Inferior parietal cortex (tissue), 1 donor: Measurements from ENCODE around the gene TEX264.
"Not testable (repeated sequence)": the region's sequence is repeated elsewhere in the genome, so short reads cannot be mapped to it uniquely, and the experiment has no call there.

Experiments
- DNase-seq: peaks from one replicate; pipeline ENCODE4 v3.0.0-alpha.2; 2016; ENCODE audit errors: extremely low spot score

Gene TEX264

DNA sequence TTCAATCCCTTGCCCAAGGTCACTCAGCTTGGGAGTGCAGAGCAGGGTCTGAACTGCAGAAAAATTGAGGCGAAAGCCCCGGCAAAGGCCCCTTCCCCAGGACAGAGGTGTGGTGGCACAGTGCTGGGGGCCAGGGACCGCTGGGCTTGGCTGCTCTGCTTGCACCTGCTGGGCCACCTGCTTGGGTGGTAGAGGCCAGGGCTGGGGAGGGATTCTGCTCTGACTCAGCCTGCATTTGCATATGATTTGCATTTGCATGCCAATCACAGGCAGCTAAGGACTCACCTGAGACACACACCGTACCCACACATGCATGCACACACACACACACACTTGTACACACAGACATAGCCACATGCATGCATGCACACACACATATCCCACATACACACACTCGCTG is 45.8 kb downstream of the TEX264 start:
- DNase-seq: no peak

DNA sequence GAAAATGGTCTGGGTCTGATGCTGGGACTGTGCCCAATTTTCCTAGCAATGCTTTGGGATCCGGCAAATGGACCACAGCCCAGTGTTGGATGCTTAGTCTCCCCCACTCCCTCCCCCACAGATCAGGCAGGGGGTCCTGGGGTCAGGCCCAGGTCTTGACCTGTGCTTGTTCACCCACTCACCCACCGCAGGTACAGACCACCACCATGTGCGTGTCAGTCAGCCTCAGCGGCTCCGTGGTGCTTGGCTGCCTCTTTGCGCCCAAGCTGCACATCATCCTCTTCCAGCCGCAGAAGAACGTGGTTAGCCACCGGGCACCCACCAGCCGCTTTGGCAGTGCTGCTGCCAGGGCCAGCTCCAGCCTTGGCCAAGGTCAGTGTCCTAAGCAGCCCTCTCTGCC is 46.4 kb downstream of the TEX264 start:
- no peak for DNase-seq

DNA sequence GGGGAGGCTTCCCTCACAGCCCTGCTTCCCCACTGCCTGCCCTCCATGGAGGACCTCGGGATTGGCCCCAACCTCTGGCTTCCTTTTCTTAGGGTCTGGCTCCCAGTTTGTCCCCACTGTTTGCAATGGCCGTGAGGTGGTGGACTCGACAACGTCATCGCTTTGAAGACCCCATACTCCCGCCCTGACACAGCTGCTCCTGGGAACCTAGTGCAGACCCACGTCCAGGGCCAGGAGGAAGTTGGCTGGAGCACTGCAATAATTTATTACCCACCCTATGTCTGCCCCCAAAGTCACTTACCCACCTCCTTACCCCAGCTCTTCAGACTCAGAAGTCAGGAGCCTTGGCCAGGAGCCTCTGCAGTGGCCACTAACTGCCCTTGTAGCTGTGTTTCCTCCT is 46.9 kb downstream of the TEX264 start:
- DNase-seq: no peak

DNA sequence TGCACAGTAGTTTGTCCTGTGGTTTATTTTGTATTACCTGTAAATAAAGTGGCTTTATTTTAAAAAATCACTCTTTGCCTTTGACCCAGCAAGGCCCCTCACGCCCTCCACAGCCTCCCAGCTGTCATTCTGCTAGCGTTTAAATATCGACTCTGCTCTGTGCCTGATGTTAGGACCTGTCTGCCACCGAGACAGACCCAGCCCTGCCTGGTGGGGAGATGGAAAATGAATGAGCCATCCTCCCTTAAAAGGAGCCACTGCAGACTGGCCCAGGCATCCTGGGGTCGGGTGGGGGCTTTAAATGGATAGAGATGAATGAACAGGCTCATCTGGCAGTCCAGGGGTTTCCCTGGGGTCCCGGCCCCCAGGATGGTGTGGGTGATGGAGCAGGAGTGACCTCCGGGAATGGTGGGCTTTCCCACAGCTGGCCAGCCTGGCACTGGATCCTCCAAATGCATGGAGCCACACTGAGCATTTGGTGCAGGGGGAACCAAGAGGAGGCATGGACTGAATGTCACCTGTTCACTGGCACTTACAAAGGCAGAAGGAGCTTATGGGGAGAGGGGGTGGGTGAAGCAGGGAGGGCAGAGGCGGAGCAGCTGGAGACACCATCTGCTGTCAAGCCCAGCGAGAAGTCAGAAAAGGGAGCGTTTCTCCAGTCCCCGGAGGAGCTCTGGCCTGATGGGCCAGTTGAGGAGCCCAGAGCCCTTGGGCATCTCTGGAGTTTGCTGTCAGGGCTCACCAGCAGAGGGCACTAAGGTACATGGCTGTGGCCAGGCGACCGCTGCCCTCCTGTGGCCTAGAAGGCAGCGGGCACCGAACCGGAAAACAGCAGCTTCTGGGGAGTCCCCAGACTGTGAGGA is 47.7 kb downstream of the TEX264 start:
- DNase-seq: peak; percentile 37

DNA sequence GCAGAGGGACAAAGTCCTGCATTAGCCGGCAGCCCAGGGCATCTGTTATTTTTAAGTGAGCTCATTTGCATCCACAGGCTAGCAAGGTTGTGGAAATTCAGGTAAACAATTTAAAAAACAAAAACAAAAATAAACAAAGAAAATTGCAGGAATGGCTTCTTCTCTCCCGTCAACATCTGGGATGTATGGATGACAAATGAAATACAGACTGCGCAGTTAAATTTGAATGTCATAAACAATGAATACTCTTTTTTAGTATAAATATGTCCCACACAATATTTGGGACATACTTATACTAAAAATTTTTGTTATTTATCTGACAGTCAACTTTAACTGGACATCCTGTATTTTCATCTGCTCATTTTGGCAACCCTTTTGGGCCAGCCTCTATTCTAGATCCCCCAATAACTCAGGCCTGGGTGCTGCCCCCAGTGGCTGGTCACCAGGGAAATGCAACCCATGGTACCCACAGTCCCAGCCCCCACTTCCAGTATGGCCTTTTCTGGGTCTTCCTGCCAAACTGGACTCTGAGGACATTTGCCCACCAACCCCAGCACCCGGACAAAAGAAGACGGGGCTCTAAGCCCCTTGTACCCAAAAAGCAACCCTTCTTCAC is 48.5 kb downstream of the TEX264 start:
- DNase-seq: no peak

DNA sequence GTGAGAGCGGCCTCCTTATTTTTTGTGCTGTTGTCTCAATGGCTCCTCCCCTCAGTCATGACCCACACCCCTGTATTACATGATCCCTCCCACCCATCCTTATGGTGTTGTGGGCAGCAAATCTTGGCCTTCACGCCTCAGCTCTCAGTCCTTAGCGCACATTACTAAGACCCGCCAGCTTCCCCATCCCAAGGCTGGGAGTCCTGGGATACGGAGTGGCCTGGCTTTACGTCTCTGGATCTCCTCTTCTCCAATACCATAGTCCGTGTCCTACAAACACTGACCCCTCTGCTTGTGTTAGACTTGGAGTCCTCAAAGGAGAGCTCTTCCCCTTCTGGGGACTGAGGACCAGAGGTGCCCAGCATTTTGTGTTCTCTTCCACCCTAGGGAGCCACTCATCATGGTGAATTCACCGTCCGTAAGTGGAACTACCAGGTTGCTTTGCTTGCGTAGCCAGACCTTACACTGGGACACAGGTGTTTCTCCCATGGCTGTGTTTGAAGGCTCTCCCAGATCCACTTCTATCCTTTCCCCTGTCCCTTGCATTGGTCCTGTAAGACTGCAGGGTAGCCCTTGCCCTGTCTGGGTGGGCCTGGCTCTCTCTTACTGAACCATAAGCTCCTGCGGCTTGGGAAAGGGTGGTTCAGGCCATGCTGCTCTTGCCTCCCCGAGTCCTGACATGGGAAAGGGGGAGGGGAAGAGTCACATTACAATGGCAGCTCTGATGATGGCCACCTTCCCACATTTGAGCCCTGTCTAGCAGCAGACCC is 49.4 kb downstream of the TEX264 start:
- DNase-seq: no peak

DNA sequence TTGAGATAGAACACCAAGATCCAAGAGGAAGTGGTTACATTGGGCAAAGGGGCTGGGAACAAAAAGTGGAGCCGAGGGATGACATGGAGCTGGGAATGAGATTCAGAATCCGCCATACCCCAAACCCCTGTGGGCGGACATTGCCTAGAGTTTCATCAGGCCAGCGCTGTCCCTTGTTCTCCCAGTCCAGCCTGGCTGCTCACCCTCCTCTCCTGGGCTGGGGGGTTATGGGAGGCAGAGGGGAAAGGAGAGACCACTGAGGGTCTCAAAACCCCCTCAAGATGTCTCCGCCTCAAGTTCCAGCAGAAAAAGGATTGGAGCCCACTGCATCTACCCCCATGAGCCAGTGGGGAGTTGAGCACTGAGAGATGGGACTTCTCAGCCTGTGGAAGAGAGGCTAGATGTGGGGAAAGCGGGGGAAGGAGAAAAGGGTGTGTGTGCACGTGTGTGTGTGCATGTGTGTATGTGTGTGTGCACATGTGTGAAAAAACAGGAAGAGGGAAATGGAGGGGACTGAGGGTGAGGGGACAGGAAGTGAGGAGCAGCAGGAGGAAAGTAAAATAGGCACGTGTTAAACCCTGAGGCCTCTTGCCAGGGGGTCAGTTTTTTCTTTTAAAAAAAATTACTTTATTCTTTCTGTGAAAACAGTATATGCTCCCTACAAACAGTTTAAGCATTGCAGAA is 50.2 kb downstream of the TEX264 start:
- no peak for DNase-seq

DNA sequence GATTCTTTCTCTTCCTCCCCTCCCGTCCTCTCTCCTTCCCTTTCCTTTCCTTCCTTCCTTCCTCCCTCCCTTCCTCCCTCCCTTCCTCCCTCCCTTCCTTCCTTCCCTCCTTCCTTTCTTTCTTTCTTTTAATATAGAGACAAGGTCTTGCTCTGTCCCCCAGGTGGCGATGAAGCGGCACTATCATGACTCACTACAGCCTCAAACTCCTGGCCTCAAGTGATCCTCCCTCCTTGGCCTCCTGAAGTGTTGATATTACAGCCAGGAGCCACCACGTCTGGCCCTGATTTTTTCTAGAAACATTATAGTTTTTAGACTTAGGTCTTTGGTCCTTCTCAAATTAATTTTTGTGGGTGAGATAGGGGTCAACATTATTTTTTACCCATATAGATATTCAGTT is 51.3 kb downstream of the TEX264 start:
- no peak for DNase-seq

DNA sequence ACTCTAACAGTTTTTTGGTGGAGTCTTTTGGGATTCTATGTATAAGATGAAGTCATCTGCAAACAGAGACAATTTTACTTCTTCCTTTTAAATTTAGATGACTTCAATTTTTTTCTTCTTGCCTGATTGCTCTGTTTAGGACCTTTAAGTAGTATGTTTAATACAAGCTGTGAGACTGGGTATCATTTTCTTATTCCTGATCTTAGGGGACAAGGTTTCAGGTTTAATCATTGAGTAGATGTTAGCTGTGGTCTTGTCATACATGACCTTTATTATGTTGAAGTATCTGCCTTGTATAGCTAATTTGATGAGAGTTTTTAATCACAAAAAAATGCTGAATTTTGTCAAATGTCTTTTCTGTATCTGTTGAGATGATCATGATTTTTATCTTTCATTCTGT is 56.4 kb downstream of the TEX264 start:
- DNase-seq: no peak

DNA sequence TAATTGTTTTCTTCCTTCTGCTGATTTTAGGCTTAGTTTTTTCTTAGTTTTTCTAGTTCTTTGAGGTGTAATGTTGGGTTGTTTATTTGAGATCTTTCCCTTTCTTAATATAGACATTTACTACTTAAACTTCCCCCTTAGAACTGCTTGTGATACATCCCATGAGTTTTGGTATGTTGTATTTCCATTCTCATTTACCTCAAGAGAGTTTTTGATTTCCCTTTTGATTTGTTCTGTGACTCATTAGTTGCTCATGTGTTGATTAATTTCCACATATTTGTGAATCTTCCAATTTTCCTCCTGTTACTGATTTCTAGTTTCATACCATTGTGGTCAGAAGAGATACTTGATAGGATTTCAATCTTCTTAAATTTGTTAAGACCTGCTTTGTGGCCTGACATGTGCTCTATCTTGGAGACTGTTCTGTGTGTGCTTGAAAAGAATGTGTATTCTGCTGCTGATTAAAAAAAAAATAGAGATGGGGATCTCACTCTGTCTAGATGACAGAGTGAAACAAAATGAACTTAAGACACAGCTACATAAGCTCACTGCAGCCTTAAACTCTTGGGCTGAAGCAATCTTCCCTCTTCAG is 58.1 kb downstream of the TEX264 start:
- DNase-seq: no peak

DNA sequence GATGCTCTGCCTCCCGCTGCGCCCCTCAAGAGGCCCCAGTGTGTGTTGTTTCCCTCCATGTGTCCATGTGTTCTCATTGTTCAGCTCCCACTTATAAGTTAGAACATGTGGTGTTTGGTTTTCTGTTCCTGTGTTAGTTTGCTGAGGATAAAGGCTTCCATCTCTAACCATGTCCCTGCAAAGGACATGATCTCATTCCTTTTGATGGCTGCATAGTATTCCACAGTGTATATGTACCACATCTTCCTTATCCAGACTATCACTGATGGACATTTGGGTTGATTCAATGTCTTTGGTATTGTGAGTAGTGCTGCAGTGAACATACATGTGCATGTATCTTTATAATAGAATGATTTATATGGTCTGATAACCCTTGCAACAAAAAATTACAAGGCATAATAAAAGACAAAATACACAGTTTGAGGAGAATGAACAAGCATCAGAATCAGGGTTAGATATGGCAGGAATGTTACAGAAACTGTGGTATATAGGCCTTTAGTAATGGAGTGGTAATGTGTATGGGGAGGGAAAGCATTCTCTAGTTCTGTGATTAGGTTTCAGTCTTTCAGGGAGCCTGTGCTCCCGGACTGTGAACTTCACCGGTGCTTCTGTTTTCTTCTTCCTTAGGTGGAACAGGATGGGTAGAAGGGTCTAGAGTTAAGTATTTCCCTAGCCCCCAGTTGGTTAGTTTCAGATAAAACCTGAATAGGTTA is 63.0 kb downstream of the TEX264 start:
- DNase-seq: no peak

DNA sequence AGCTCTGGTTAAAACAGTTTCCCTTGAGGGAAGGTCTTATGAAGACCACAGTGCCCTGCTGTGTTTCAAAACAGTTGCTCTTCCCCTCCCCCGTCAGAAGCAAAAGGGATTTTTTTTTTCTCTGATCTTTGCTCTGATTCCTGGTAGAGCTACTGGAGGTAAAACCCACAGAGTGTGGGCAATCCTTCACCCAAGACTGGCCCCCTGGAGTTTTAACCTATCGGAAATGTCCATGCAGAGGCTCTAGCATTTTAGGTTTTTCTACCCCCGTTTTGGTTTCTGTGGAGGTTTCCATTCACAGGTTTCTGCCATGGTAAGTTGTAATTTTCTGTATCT is 63.5 kb downstream of the TEX264 start:
- no peak for DNase-seq

DNA sequence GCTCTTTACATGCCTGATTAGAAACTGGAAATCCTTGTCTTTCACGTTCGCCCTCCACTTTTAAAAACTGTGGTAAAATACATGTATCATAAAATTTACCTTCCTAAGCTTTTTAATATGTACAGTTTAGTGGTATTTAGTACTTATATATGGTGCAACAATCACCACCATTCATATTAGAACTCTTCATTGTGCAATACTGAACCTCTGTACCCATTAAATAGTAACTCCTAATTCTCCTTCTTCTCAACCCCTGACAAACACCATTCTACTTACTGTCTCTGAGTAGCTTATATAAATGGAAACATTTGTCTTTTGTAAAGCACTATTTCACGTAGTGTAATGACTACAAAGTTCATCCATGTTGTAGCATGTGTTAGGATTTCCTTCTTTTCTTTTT is 64.0 kb downstream of the TEX264 start:
- DNase-seq: no peak

DNA sequence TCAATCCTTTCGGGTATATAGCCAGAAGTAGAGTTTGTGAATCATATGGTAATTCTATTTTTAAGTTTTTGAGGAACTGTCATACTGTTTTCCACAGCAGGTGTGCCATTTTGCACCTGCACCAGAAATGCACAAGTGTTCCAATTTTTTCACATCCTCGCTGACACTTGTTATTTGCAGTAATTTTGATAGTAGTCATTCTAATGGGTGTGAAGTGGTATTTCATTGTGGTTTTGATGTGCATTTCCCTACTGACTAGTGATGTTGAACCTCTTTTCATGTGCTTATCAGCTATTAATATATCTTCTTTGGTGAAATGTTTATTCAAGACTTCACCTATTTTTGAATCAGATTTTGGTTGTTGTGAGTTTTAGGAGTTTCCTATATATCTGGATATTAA is 64.9 kb downstream of the TEX264 start:
- DNase-seq: no peak

DNA sequence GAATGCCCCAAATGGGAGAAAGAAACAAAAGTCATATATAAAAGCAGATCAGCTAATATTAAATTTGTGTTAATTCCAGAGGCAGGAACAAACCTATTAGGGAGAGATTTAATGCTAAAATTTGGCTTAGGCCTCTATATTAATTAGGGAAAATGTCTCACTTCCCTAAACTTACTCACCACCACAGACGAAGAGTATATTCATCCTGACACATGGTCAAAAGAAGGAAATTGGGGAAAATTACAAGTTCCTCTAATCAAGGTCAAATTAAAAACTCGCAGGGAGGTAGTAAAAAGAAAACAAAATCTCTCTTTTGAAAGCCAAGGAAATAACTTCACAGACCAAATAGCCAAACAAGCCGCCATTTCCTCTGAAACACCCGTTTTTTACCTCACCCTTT is 68.1 kb downstream of the TEX264 start:
- no peak for DNase-seq

DNA sequence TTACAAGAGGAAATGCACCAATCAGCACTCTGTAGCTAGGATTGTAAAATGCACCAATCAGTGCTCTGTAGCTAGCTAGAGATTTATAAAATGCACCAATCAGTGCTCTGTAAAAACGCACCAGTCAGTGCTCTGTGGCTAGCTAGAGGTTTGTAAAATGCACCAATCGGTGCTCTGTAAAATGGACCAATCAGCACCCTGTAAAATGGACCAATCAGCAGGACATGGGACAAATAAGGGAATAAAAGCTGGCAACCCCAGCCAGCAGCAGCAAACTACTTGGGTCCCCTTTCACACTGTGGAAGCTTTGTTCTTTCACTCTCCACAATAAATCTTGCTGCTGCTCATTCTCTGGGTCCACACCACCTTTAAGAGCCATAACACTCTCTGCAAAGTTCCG is 71.3 kb downstream of the TEX264 start:
- not testable (repeated sequence) for DNase-seq

DNA sequence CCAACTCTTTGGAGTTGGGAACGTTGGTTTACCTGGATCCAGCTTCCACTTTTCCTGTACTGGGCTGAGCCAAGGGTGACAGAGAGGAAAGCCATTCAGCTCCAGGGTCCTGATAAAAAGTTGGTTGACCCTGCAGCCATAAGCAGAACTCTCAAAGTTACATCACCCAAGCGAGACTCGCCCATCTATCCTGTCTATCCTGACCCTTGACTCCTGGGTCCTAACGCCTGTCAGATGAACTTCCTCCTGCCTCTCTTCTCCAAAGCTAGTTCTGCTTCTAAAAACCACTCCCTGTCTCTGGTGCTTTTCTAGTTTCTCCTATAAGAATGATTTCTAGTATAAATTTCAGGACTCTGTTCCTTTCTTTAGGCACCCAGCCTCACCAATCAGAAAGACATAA is 71.9 kb downstream of the TEX264 start:
- DNase-seq: not testable (repeated sequence)

DNA sequence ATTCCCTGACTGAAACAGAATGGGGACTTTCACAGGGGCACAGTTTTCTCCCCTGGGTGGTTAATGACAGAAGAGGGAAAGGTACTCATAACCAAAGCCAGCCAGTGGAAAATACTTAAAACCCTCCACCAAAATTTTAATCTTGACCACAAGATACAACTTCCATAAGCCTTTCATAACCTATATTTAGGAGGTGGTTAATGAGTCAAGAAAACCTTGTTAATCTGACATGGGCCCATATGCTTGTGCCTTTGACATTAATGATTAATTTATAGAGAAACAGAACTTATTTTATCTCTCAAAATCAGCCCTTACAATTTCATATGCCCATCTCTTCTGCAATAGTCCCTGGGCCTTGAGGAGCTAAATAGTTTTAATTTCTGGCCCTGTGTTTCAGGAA is 76.8 kb downstream of the TEX264 start:
- no peak for DNase-seq

DNA sequence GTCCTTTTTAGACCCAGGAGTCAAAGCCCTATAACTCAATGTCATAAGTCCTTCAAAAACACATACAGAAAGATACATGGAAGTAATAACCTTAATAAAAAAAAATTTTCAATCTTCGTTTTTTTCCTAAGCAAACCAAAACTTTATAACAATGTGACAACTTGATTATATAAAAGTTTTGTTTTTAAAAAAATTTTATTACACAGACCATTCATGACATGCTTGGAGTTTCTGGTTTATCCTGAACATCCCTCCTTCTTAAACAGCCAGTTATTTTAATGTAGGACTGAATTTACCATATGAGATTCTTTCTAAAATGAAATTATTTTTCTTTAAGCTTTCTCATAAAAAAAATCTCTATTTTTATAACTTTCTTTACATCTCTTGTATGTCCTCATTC is 77.3 kb downstream of the TEX264 start:
- no peak for DNase-seq

DNA sequence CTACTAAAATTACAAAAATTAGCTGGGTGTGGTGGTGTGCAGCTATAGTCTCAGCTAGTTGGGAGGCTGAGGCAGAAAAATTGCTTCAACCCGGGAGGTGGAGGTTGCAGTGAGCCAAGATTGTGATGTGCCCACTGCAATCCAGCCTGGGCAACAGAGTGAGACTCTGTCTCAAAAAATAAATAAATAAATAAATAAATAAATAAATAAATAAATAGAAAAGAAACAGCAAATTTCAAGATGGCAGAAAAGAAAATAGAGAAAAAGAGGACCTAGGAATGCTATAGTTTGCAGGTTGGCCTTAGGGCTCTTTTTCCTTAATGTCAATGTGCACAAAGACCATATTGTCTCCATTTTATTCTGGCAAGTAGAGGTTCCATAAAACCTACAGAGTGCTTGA is 79.8 kb downstream of the TEX264 start:
- no peak for DNase-seq

DNA sequence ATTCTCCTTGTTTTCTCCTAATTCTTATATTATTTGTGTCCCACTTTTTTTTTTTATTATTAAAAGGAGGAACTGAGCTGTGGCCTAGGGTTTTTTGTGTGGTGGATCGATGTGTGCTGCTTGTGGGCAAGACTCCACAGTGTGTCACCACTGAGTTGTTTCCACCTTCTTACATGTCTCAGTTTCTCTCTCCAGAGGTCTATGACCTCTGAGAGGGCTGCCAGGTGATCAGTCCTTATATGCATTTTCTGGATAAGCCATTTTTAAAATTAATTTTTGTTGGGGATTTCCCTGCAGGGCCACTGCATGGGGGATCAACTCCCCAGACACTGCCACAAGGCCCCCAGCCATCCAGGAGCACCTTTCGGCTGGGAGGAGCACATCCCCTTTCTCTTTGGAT is 80.2 kb downstream of the TEX264 start:
- no peak for DNase-seq
